ENCODE data around the gene CADPS2.

Gene CADPS2

DNA sequence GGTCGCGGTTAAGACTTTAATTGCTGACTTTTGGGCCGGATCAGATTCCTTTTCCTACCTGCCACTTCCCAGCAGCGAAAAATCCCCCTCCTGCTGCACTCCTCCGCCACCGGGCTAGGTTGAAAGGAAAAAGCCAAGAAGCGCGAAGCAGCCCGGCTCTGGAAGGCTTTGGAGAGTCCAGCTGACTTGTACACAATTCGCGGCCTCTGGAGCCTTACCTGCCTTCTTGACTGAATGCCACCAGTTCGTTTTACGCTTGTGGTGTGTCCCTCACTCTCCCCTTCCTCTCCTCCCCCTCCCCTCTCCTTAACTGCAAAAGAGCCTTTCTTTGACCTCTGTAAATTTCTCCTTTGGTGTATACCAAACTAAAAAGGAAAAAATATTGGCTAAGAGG lies 579.0 kb downstream of the CADPS2 start:
- no peak overlapping the region for H3K9ac ChIP-seq
- H3K4me3 ChIP-seq: no peak overlapping the region
- no peaks in the 10 kb centered on the region for H3K4me1 ChIP-seq
- H3K27ac ChIP-seq: no peak overlapping the region
- no peak for TF ChIP-seq Cebpa-rat (IDR thresholded peaks at IDR 0.05)
- H3K9me3 ChIP-seq: peaks cover 66% of the 10 kb centered on the region
- no peak overlapping the region for H3K4me2 ChIP-seq
- no peaks in the 10 kb centered on the region for H4K20me1 ChIP-seq
- H3K36me3 ChIP-seq: no peaks in the 10 kb centered on the region
- H3K27me3 ChIP-seq: no peaks in the 10 kb centered on the region

DNA sequence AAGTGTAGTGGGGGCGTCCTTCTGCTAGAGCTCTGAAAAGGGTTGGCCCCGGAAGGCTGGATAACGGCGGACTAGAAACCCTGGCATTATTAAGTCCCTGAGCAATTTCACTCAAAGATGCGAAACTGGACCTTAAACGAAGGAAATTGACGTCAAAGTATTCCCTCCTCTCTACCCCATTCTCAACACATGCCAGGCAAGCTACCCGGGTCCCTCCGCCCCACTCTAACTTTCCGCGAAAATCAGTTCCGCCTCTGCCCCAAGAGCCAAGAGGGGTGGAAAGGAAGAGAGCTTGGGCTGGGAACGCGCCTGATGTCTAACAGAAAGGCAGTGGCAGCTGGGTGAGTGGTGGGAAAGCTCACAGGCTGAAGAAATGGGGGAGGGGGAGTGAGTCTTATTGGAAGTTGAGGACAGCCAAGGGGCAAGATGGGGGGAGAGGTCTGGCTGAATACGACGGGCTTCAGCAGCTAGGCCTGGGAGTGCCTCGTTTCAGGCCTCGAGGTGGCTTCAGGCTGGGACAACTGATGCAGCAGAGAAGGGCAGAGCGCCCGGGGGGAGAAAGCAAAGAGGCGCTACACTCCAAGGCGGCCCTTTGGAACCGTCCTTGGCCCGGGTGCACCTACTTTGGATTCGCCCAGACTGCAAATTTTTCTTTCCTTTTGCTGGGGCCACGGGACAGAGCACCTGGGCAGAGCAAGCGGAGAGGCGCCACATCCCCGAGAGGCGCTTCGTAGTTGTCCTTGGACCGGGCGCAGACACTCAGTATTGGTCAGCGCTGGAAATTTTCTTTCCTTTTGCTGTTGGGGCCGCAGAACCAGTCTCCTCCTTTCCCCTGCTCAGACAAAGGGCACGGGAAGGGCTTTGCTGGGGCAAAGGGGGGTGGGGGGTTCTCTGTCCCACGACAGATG lies 579.7 kb downstream of the CADPS2 start:
- TF ChIP-seq Cebpa-rat (IDR thresholded peaks at IDR 0.05): no peak
- no peak overlapping the region for H3K4me3 ChIP-seq
- no peaks in the 10 kb centered on the region for H3K4me1 ChIP-seq
- H3K36me3 ChIP-seq: no peaks in the 10 kb centered on the region
- H3K4me2 ChIP-seq: no peak overlapping the region
- no peaks in the 10 kb centered on the region for H4K20me1 ChIP-seq
- peaks cover 70% of the 10 kb centered on the region for H3K9me3 ChIP-seq
- H3K9ac ChIP-seq: no peak overlapping the region
- no peaks in the 10 kb centered on the region for H3K27me3 ChIP-seq
- H3K27ac ChIP-seq: no peak overlapping the region

DNA sequence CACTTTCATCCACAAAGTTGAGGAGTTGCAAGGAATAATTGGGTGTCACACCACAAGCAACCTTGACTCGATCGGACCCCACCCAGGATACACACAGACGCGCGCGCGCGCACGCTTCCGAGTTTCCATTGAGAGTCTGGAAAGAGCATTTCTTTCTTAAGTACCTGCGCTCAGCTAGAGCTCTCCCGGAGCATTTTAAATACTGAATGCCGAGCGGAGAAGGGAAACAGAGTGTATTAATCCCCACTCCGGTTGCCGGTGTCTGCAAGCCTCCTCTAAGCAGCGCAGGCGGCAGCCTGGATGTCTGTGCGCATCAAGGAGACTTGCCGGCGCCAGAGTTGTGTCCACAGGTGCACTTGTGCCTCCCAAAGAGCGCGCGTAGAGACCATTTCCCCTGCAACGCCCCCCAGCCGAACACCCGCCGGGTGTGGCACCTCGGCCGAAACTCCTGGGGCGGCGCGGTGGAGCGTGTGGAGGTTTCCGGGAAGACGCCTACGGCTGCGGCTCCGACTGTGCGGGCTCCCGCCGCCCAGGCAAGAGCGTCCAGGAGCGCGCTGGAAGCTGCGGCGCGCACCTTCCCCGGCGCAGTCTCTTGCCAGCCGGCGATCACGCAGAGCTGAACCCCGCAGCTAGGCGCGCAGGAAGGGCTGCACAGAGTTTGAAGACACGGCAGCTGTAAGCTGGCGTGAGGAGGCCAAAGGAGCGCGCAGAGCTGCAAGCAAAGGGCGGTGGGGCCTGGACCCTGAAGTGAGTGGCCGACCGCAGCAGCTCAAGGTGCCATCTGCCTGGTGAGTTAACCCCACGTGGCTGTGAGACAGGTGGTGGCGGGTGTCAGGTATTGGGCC lies 580.6 kb downstream of the CADPS2 start:
- no peak overlapping the region for H3K27ac ChIP-seq
- H3K4me1 ChIP-seq: no peaks in the 10 kb centered on the region
- no peak for TF ChIP-seq Cebpa-rat (IDR thresholded peaks at IDR 0.05)
- H3K4me2 ChIP-seq: no peak overlapping the region
- no peaks in the 10 kb centered on the region for H3K36me3 ChIP-seq
- no peaks in the 10 kb centered on the region for H3K27me3 ChIP-seq
- H3K9me3 ChIP-seq: peaks cover 64% of the 10 kb centered on the region
- no peaks in the 10 kb centered on the region for H4K20me1 ChIP-seq
- H3K9ac ChIP-seq: no peak overlapping the region
- no peak overlapping the region for H3K4me3 ChIP-seq

DNA sequence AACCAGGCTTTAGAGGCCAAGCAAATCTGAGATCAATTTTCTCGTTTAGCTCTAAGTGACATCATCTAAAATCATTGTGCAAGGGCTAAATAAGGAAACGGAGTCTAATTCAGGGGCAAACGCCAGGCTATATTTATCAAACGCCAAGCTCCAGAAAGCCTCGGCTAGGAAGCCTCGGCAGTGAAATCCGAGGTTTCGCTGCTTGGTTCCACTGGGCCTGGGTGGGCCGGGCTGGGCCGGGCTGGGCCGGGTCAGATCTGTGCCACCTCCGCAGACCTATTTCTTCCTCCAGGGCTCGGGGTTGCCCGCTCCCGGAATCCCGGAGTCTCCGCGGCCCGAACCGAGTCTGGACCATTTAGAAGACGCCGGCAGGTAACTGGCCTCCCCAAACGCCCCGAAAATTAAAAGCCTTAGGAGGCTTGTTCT lies 581.3 kb downstream of the CADPS2 start:
- Histone ChIP-seq H3K36me3 (no peaks in the 10 kb centered on the region), H3K27me3 (no peaks in the 10 kb centered on the region), H3K27ac (no peak overlapping the region), H3K9me3 (peaks cover 64% of the 10 kb centered on the region), H4K20me1 (no peaks in the 10 kb centered on the region), H3K4me3 (no peak overlapping the region), H3K9ac (no peak overlapping the region), H3K4me1 (no peaks in the 10 kb centered on the region), H3K4me2 (no peak overlapping the region)
- TF ChIP-seq Cebpa-rat (IDR thresholded peaks at IDR 0.05): no peak

DNA sequence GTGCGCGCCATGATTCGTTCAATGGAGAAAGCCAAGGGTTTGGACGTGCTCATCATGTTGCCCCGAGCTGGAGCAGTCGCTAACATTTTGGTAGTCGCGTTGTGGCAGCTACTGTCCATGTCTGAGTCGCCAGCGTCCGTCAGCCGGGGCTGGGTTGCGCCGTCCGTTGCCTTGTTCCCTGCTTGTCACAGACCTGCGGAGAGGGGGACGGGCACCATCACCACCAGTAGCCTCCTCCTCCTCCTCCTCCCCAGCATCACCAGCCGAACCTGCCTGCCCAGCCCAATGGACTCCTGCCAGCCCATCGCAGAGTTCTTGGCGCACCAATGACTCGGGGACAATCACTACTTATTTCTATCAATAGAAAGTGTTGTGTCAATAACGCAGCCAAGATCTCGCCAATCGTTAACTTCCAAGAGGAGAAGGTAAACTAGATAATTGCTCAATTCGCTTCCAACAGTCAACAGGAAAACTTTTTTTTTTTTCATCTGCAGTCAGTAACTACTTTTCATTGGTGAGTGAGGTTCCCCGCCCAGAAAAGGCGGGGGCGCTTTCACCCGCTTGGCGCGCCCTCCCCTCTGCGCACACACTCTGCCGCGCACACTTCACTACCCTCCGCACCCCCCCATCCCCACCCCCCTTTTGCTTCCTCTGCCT lies 581.8 kb downstream of the CADPS2 start, which contains the start of gene FEZF1:
FEZF1 (minus strand) TSS at position 432 of the 657 bp plus-strand sequence; CDS start at position 119, 313 bp downstream.
- no peak within 1 kb of the TSS for H3K27ac ChIP-seq
- TF ChIP-seq Cebpa-rat (IDR thresholded peaks at IDR 0.05): no peak
- H3K4me2 ChIP-seq: no peak within 1 kb of the TSS
- H3K27me3 ChIP-seq: no peaks in the 10 kb centered on the region
- H4K20me1 ChIP-seq: no peaks in the 10 kb centered on the region
- H3K9ac ChIP-seq: no peak within 1 kb of the TSS
- H3K4me3 ChIP-seq: no peak within 1 kb of the TSS
- H3K9me3 ChIP-seq: peaks cover 68% of the 10 kb centered on the region
- no peaks in the 10 kb centered on the region for H3K36me3 ChIP-seq
- H3K4me1 ChIP-seq: no peaks in the 10 kb centered on the region

DNA sequence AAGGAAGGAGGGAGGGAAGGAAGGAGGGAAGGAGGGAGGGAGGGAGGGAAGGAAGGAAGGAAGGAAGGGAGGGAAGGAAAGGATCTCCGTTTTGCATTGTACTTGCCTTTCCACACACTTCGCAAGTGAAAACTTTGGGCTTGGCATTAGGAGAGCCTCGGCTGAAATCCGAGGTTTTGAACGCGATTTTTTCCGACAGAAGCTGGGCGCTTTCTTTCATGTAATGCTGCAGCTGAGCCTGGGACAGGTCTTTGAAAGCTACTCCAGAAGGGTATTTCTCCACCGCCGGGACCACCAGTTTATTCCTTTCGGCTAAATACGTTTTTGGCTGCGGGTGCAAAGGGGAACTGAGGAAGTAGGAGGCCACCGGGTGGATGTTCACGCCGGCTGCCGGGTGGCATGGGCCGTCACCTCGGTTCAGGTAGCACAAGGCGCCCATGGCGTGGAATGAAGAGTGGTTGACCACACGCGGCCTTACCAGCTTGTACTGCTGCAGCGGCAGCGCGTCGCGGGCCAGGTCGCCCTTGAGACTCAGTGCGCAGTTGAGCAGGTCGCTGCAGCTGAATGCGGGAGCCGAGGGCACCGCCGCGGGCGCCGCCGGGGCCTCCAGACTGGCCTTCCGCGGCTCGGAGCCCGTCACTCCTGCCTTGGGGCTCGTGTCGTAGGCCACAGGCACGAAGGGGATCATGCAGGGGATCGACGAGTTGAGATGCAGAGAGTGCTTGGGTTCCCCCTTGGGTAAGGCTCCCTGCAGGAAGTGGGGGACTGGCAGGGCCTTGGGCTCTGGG lies 582.5 kb downstream of the CADPS2 start:
- Histone ChIP-seq H3K27ac (no peak overlapping the region), H3K9ac (no peak overlapping the region), H3K4me1 (no peaks in the 10 kb centered on the region), H3K4me2 (no peak overlapping the region), H3K4me3 (no peak overlapping the region), H3K9me3 (peaks cover 68% of the 10 kb centered on the region), H3K36me3 (no peaks in the 10 kb centered on the region), H4K20me1 (no peaks in the 10 kb centered on the region), H3K27me3 (no peaks in the 10 kb centered on the region)
- no peak for TF ChIP-seq Cebpa-rat (IDR thresholded peaks at IDR 0.05)

DNA sequence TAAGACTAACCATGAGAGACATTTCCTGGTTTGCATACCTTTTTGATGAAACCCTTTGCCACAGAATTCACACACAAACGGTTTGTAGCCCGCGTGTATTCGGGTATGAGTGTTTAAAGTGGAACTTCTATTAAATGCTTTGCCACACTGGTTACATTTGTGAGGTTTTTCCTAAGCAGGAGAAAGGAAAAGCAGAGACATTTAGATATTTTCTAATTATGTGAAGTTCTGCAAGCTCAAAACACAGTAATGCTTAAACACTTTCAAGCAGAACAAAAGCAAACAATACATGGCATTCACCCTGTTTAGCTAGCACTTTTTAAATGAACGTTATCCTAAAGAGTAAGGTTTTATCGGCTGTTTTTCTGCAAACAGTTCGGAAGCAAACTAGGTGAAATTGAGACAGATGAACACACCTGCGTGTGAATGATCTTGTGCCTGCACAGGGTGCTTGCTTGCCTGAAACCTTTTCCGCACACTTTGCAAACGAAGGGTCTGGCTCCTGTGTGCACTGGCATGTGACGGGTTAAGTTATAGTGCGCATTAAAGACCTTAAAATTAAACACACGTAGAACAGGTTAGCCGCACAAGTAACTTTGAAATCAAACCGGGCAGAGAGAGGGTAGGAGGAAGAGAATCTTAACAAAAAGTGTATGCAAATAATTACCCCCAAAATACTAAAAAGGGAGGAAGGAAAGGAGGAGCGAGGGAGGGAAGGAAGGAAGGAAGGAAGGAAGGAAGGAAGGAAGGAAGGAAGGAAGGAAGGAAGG lies 583.3 kb downstream of the CADPS2 start:
- Histone ChIP-seq H3K9ac (no peak overlapping the region), H3K36me3 (no peaks in the 10 kb centered on the region), H3K9me3 (peaks cover 68% of the 10 kb centered on the region), H3K27me3 (no peaks in the 10 kb centered on the region), H3K4me1 (no peaks in the 10 kb centered on the region), H4K20me1 (no peaks in the 10 kb centered on the region), H3K4me2 (no peak overlapping the region), H3K27ac (no peak overlapping the region), H3K4me3 (no peak overlapping the region)
- TF ChIP-seq Cebpa-rat (IDR thresholded peaks at IDR 0.05): no peak

DNA sequence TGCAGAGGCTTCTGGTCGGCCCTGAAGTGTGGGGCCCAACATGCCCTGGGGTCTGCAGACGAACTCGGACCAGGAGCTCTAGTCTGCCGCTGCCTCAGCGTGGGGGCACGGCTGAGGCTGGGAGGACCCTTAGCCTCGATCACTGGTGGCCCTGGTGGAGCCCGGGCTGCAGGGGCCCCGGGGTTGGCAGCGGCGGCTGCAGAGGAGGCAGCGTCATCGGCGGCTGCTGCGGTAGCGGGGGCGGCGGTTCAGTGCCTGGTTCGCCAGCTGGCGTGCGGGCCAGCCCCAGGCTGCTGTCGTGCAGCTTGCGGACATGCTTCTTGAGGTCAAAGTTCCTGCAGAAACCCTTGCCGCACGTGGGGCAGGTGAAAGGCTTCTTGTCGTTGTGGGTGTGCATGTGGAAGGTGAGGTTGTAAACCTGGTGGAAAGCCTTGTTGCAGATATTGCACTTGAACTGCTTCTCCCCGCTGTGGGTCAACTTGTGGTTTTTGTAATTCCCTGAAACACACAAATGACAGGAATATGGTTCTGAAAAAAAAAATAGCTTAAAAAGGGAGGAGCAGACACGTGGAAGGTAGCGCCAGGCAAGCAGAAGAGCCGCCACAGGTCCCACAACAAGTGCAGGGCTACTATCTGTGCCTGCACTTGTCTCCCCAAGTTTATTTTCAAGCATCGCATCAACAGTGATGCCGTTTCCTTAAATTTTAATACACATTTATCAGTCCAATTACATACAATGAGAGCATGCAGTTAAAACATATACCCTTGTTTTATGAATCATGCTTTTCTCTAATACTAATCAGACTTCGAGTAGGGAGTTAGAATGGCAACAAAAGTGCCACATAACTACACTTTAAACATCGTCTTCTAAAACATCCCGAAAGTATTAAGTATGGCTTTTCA lies 584.2 kb downstream of the CADPS2 start:
- H3K36me3 ChIP-seq: no peaks in the 10 kb centered on the region
- no peak overlapping the region for H3K9ac ChIP-seq
- no peak for TF ChIP-seq Cebpa-rat (IDR thresholded peaks at IDR 0.05)
- H3K27ac ChIP-seq: no peak overlapping the region
- no peaks in the 10 kb centered on the region for H4K20me1 ChIP-seq
- H3K27me3 ChIP-seq: no peaks in the 10 kb centered on the region
- H3K4me2 ChIP-seq: no peak overlapping the region
- H3K9me3 ChIP-seq: peaks cover 66% of the 10 kb centered on the region
- H3K4me1 ChIP-seq: no peaks in the 10 kb centered on the region
- H3K4me3 ChIP-seq: no peak overlapping the region
